NCI-H524 treated with DMSO at 0.1 percent for 48 hours (cell line): ENCODE measurements around the gene ZNF473.
A peak's percentile ranks its signal among the peaks of the same experiment; 100 is the strongest.
"Not testable (repeated sequence)": the region's sequence is repeated elsewhere in the genome, so short reads cannot be mapped to it uniquely, and the experiment has no call there.

Experiments used
- DNase-seq: peaks from one replicate; lab custom pipeline; 2025; lab: John Stamatoyannopoulos, UW

ZNF473 gene

DNA sequence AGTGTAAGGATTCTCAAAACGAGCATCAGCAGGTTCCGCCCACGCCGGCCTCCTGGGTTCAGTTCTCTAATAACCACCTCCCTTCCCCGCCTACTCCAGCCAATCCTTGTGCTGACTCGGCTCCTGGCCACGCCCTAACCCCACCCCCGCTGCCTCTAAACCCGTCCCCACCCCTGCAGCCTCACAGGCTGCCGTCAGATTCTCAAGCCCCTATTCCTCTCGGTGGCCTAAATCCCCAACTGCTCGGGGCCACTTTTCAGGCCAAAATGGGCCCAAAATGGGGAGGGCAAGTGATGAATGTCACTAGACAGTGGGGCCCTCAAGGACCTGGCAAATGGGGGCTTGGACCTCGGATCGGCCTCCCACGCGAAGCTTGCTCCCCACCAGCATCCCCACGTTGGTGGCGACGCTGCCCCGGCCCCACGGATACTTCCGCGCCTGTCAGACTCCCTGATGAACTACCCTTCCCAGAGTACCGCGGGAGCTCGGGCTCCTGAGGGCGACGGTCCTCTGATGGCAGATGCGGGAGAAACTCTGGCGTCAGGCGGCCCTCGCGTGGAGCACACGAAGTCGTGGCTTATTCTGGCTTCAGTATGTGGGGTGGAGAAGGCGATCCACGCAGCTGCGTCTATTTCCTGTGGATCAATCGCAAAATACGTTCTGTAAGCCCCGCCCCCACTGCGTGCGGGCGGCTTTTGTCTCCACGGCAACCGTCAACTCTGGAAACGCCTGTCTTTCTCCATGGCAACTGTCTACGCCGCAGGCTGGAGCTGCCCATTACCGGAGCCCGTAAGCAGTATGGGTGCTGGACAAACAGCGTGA lies 24.8 kb downstream of the ZNF473 start:
- DNase-seq: peak; percentile 28

DNA sequence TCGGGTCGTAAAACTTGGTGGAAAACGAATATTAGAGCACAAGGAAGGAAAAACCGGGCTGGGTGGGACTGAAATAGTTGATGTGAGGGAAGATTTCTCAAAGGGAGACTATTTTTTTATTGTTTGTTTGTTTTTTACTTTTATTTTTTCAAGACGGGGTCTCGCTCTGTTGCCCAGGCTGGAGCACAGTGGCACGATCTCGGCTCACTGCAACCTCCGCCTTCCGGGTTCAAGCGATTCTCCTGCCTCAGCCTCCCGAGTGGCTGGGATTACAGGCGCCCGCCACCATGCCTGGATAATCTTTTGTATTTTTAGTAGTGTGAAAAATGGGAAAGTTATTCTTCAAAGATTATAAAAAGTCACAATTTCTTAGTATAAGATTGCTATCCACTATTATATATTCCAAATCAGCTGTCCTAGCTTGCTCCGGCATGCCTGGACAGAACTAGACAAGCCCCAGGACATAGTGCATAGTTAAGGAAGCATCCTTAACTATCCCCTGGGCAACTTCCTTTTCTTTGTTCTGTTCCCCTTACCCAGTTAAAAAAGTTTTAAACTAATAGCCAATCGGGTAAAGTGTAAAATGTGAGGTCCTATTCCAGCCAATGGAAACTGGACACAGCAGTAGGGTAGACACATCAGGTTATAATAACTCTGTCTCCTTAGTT lies 25.6 kb downstream of the ZNF473 start:
- DNase-seq: not testable (repeated sequence)

DNA sequence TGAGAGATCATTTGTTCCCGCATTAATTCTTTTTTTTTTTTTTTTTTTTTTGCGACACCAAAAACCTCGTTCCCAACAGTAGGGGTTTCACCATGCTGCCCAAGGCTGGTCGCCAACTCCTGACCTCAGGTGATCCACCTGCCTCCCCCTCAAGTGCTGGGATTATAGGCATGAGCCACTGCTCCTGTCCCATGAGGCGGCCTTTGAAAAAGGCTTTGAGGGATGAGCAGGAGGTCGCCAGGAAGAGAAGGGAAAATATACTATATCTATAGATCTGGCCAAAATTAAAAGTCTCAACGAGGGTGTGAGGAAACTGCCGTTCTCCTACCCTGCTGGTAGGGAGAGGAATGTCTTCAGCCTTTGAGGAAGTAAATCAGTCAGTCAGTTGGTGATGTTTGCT lies 26.2 kb downstream of the ZNF473 start:
- no peak for DNase-seq

DNA sequence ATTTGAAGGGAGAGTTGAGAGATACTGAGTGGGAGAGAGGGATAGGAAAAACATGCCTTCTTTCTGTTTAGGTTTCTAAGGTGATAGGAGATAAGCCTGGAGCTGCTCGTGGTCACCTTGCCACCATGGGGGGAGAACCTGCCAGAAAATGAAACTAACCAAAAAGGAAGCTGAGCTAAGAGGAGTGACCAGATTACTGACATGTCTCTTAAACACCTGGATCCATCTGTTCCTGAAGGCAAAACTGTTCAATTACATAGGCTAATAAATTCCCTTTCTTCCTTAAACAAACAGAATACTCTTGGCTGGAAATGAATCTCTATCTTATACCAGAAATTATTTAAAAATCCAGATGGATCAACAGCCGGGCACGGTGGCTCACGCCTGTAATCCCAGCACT lies 27.3 kb downstream of the ZNF473 start:
- no peak for DNase-seq

GRCh38 chr19:50058425-50058824 lies 32.6 kb downstream of the ZNF473 start:
- DNase-seq: no peak

- no peak for DNase-seq
These were observed 33.2 kb downstream of the ZNF473 start for GRCh38 chr19:50059045-50059444.

DNA sequence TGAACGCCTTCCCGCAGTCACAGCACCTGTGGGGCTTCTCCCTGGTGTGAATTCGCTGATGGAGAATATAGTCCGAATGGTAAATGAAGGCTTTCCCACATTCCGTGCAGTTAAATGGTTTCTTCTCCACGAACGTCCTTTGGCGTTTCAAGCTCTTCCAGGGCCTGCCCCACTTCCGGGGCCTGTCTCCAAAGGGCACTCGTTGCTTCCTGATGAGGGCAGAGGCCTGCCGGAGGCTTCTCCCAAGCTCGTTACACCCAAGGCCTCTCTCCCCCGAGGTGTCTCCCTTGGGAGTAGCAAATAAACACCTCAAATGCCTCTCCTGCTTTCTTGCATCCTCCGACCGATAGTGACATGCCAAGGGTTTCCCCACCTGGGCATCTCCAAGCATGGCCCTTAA lies 34.3 kb downstream of the ZNF473 start:
- DNase-seq: no peak

GRCh38 chr19:50061650-50062049 lies 35.8 kb downstream of the ZNF473 start:
- no peak for DNase-seq

DNA sequence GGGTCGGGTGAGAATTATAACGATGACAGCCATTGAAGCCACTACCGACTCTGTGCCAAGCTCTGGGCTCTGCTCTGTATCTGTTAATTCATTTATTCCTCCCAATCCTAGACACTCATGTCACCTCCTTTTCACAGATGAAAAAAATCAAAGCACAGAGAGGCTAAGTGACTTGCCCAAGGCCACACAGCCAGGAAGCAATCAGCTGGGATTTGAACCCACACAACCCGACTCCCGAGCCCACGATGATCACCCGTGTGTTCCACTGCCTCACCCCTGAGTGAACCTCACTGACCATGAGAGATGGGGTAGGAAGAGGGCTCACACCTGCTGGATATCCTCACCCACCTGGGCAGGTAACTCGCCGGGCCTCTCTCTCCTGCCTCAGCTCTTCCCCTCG lies 40.1 kb downstream of the ZNF473 start:
- no peak for DNase-seq

DNA sequence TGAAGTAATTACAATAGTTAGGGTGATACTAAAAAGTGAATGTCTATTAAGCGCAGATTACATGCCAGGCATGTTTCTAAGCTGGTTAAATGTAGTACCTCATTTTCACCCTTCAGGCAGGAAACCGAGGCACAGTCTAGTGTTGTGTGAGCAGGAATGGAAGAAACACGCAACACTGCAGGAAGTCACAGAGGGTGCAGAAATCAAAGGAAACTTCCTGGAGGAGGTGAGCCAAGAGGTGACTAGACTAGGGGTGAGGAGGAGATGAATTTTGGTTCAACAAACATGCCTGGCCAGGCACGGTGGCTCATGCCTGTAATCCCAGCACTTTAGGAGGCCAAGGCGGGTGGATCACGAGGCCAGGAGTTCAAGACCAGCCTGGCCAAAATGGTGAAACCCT lies 41.8 kb downstream of the ZNF473 start:
- no peak for DNase-seq

GRCh38 chr19:50068382-50068781 lies 42.6 kb downstream of the ZNF473 start:
- not testable (repeated sequence) for DNase-seq

DNA sequence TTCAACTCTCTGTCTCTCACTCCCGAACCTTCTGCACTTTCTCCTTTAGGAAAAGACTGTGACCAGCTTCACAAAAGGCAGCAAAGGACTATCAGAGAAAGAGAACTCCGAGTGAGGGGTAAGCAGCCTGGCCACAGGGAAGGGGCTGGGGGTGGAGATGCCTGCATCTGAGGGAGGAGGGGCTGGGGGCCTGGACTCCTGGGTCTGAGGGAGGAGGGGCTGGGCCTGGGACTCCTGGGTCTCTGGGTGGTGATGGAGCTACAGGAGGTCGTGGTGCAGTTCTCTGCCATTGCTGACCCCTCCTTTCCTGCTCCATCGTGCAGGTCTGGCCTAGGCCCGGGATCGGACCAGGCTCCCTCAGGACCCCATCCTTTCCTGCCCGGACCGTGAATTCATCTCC lies 49.3 kb downstream of the ZNF473 start:
- DNase-seq: not testable (repeated sequence)

DNA sequence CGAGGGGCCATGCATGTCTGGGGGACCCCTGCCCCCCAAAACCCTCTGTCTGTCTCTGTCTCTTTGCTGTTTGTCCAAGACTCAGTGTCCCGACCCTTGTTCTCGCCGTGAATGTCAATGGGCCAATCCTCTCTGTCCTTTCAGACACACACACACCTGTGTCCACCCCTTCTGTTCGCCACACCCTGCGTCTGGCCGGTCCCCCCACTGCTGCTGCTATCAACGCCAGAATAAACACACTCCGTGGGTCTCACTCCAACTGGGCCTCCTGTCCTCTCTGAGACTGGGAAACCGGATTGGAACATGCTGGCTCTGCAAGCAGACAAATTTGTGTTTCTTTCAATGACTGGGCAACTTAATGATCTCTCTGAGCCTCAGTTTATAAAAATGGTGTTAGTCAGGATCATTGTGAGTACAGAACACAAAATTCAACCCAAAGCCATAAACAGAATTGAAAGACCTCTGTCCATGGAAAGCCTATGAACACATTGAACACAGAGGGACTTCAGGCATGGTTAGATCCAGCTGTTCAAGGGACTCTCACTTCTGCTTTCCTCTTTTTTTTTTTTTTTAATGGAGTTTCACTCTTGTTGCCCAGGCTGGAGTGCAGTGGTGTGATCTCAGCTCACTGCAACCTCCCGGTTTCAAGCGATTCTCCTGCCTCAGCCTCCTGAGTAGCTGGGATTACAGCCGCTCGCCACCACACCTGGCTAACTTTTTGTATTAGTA lies 50.0 kb downstream of the ZNF473 start:
- DNase-seq: not testable (repeated sequence)

GRCh38 chr19:50076581-50077355 lies 51.0 kb downstream of the ZNF473 start:
- DNase-seq: not testable (repeated sequence)

DNA sequence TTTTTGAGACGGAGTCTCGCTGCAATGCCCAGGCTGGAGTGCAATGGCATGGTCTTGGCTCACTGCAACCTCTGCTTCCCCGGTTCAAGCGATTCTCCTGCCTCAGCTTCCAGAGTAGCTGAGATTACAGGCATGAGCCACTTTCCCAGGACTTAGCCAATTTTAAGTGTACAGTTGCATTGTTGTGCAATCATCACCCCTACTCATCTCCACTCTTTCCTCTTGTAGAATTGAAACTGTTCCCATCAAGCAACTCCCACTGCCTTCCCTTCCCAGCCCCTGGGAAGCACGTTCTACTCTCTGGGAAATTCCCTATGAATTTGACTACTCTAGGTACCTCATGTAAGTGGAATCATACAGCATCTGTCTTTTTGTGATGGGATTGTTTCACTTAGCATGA lies 53.2 kb downstream of the ZNF473 start:
- not testable (repeated sequence) for DNase-seq

- not testable (repeated sequence) for DNase-seq
These were observed 58.6 kb downstream of the ZNF473 start for GRCh38 chr19:50084440-50084839.

DNA sequence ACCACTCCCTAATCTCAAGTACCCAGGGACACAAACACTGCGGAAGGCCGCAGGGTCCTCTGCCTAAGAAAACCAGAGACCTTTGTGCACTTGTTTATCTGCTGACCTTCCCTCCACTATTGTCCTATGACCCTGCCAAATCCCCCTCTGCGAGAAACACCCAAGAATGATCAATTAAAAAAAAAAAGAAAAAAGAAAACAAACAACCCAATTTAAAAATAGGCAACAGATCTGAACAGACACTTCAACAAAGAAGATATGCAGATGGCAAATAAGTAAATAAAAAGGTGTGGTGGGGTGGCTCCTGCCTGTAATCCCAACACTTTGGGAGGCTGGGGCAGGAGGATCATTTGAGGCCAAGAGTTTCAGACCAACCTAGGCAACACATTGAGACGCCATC lies 61.3 kb downstream of the ZNF473 start:
- DNase-seq: not testable (repeated sequence)

DNA sequence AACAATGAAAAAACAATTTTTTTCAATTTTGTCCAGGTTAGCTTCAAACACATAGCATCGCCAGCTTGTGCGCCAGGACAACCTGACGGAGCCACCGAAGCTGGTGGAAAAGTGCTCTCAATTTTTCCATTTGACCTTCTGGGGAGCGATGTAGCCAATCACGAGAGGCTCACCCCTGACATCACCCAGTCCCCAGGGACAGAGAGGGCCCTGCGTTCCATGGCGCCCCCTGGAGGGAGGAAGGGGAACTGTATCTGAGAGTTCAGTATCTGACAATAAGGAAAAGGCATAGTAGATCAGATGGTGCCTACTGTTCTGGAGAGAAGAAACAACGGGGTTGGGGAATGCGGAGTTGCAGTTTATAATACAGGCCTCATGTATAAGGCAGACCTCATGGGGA lies 64.9 kb downstream of the ZNF473 start:
- DNase-seq: not testable (repeated sequence)

- DNase-seq: not testable (repeated sequence)
These were observed 66.0 kb downstream of the ZNF473 start for GRCh38 chr19:50091786-50092185.

DNA sequence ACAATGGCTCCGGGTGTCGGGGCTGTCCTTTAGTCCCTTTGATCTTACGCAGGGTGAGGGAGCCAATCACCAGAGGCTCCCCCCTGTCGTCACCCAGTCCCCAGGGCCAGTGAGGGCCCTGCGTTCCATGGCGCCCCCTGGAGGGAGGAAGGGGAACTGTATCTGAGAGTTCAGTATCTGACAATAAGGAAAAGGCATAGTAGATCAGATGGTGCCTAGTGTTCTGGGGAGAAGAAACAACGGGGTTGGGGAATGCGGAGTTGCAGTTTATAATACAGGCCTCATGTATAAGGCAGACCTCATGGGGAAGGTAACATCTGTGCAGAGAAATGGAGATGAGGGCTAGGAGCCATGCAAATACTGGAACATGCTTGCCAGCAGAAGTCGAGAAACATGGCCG lies 66.8 kb downstream of the ZNF473 start:
- DNase-seq: not testable (repeated sequence)

DNA sequence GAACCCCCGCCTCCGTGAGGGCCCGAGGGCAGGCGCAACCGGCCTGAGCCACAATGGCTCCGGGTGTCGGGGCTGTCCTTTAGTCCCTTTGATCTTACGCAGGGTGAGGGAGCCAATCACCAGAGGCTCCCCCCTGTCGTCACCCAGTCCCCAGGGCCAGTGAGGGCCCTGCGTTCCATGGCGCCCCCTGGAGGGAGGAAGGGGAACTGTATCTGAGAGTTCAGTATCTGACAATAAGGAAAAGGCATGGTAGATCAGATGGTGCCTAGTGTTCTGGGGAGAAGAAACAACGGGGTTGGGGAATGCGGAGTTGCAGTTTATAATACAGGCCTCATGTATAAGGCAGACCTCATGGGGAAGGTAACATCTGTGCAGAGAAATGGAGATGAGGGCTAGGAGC lies 72.1 kb downstream of the ZNF473 start:
- DNase-seq: not testable (repeated sequence)

DNA sequence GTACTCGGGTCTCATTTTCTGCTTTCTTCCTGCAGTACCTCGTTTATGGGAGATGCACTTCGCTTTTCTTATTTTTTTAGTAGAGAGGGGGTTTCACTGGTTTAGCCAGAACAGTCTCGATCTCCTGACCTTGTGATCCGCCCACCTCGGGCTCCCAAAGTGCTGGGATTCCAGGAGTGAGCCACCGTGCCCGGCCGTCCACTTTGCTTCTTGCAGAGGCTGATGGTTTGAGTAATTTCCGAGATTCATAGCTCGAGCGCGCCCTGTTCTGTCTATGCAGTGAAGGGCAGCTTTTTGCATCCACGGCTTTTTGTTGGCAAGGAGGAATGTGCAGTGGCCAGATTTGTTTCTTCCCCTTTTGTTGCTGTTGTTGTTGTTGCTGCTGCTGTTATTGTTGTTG lies 73.1 kb downstream of the ZNF473 start:
- DNase-seq: not testable (repeated sequence)
